HCT116 (cell line): ENCODE results near the gene CPLX4.

Source experiments
- EZH2 ChIP-seq: fragments of 200-600 bp; sonication (generic); IDR thresholded peaks from 2 replicates; pipeline ENCODE4 v1.6.1; 2017; ENCODE audit warnings: antibody characterized with exemption, mixed run types
- JUND ChIP-seq: IDR thresholded peaks from 2 replicates; pipeline ENCODE4 v1.6.1; 2012
- POLR2A ChIP-seq: IDR thresholded peaks from 2 replicates; pipeline ENCODE4 v1.7.0; 2011; ENCODE audit warnings: borderline replicate concordance; ENCODE audit not compliant: insufficient read depth, insufficient read length; ENCODE audit errors: extremely low read depth
- RAD21 ChIP-seq: IDR thresholded peaks from 2 replicates; pipeline ENCODE4 v1.6.1; 2012; ENCODE audit warnings: low read depth, mild to moderate bottlenecking
- TF ChIP-seq, protein P1 (sequence below), 3 experiments: fragments of 200-600 bp in 1 of 3; sonication (generic) in 1 of 3; IDR thresholded peaks in 2 of 3; conservative IDR thresholded peaks in 1 of 3; 2 replicates each; pipeline ENCODE4 v1.5.1; 2012 to 2017; ENCODE audit warnings: low read depth in 2 of 3, low read length in 2 of 3, antibody characterized with exemption in 1 of 3, borderline replicate concordance in 1 of 3, control low read depth in 1 of 3, mild to moderate bottlenecking in 1 of 3, mixed read lengths in 1 of 3, mixed run types in 1 of 3, moderate library complexity in 1 of 3; ENCODE audit not compliant: insufficient read depth in 1 of 3
- TF ChIP-seq, protein P2 (sequence below): IDR thresholded peaks from 2 replicates; pipeline ENCODE4 v1.6.1; 2011; ENCODE audit warnings: mild to moderate bottlenecking, low read length, moderate library complexity; ENCODE audit not compliant: insufficient replicate concordance; ENCODE audit errors: extremely low read depth

DNA sequence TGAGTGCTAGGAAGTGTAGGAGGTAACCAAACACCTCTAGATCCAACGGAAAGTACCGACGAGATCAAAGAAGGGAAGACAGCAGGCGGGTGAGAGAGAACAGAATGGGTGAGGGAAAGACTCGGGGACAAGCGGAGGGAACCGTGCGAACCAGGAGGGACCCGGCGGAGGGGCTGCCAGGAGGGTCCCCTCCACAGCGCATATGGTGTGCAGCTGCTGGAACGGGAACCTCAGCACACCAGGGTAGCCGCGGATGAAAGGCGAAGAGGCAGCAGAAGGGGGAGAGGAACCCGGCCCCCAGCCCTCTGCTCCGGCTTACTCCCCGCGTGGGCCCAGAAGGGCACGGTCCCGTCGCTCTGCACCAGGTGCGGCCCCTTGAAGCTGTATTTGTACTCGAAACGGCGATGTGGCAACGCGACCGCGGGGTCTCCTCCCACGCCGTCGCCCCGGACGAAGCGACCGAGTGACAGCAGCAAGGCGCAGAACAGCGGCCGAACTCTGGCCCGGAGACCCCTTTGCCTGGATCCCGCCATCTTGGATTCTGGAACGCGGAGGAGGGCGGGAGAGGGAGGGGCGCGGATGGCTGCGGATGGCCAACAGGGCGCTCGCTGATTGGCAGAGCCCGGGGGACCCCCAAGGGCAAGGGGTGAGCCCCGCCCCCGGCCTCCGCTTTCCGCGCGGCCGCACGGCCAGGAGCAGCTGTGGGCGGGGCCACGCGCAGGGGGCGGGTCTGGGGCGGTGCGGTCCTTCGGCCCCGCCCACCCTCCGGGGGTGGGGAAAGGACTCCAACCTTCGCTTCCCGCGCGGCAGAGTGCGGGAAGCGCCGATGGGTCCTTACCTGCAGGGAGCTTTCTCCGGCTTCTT, 40.5 kb upstream of the CPLX4 start, which contains the start of gene LMAN1:
- no peak for TF ChIP-seq RAD21
- TF ChIP-seq EZH2: no peak
- TF ChIP-seq, protein P1, sequence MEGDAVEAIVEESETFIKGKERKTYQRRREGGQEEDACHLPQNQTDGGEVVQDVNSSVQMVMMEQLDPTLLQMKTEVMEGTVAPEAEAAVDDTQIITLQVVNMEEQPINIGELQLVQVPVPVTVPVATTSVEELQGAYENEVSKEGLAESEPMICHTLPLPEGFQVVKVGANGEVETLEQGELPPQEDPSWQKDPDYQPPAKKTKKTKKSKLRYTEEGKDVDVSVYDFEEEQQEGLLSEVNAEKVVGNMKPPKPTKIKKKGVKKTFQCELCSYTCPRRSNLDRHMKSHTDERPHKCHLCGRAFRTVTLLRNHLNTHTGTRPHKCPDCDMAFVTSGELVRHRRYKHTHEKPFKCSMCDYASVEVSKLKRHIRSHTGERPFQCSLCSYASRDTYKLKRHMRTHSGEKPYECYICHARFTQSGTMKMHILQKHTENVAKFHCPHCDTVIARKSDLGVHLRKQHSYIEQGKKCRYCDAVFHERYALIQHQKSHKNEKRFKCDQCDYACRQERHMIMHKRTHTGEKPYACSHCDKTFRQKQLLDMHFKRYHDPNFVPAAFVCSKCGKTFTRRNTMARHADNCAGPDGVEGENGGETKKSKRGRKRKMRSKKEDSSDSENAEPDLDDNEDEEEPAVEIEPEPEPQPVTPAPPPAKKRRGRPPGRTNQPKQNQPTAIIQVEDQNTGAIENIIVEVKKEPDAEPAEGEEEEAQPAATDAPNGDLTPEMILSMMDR (IDR thresholded peaks at IDR 0.05 in 2 of 3, conservative IDR thresholded peaks at IDR 0.05 in 1 of 3; ENCODE audit: borderline replicate concordance in 1 of 3, insufficient read depth in 1 of 3, low read depth in 2 of 3, low read length in 2 of 3): no peak
- peak; percentile 70 for TF ChIP-seq POLR2A
- TF ChIP-seq, protein P2, sequence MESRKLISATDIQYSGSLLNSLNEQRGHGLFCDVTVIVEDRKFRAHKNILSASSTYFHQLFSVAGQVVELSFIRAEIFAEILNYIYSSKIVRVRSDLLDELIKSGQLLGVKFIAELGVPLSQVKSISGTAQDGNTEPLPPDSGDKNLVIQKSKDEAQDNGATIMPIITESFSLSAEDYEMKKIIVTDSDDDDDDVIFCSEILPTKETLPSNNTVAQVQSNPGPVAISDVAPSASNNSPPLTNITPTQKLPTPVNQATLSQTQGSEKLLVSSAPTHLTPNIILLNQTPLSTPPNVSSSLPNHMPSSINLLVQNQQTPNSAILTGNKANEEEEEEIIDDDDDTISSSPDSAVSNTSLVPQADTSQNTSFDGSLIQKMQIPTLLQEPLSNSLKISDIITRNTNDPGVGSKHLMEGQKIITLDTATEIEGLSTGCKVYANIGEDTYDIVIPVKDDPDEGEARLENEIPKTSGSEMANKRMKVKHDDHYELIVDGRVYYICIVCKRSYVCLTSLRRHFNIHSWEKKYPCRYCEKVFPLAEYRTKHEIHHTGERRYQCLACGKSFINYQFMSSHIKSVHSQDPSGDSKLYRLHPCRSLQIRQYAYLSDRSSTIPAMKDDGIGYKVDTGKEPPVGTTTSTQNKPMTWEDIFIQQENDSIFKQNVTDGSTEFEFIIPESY: no peak
- no peak for TF ChIP-seq JUND
